NCI-H187 treated with DMSO at 0.1 percent for 48 hours (cell line): Measurements from ENCODE around the gene PTPN13.
"Not testable (repeated sequence)": the region's sequence is repeated elsewhere in the genome, so short reads cannot be mapped to it uniquely, and the experiment has no call there.

ENCODE experiments used
- DNase-seq: peaks from one replicate; lab custom pipeline; 2025; lab: John Stamatoyannopoulos, UW

The PTPN13 gene

DNA sequence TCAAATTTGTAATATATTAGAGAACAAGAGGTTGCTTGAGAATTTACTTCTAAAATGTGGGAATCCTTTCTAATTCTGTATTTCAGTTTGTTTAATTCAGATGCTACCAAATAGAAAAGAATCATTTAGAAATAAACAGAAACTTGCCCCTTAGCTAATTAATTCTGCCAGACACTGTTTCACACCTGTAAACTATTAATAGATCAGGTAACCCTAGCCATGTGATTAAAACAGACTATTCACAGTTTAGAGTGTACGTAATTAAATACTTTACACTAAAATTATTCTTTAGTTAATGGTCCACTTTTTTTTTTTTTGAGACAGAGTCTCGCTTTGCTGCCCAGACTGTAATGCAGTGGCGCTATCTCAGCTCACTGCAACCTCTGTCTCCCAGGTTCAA is 124.0 kb downstream of the PTPN13 start:
- DNase-seq: no peak

GRCh38 chr4:86719149-86719548 is 125.0 kb downstream of the PTPN13 start:
- DNase-seq: not testable (repeated sequence)

- DNase-seq: no peak
Observed at GRCh38 chr4:86720508-86721068, 126.5 kb downstream of the PTPN13 start.

GRCh38 chr4:86721412-86721811 is 127.3 kb downstream of the PTPN13 start:
- DNase-seq: no peak

- no peak for DNase-seq
Observed at GRCh38 chr4:86730310-86730709, 136.2 kb downstream of the PTPN13 start.

DNA sequence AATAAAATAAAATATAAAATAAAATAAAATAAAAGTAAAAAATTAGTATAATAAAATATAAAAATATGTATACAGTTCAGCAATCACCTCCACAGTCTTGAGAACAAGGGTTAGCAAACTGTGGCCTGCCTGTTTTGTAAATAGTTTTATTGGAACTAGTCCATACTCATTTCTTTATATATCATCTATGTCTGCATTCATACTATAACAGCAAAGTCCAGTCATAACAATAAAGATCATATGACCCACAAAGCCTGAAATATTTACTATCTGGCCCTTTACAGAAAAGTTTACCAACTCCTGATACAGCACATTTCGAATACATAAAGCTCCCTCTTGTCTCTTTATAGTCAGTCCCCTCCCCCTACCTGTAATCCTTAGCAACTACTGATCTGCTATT is 143.1 kb downstream of the PTPN13 start:
- DNase-seq: no peak

- DNase-seq: no peak
Observed at GRCh38 chr4:86741846-86742245, 147.7 kb downstream of the PTPN13 start.

DNA sequence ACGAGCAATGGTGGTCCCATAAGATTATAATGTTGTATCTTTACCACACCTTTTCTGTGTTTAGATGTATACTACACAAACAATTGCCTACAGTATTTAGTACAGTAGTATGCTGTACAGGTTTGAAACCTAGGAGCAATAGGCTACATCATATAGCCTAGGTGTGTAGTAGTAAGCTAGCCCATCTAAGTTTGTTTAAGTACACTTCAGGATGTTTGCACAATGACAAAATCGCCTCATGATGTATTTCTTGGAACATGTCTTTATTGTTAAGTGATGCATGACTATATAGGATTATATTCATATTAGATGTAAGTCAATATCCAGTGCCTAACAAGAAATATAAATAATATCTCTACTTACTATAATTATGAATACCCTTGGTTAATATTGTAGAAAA is 150.5 kb downstream of the PTPN13 start:
- DNase-seq: no peak

DNA sequence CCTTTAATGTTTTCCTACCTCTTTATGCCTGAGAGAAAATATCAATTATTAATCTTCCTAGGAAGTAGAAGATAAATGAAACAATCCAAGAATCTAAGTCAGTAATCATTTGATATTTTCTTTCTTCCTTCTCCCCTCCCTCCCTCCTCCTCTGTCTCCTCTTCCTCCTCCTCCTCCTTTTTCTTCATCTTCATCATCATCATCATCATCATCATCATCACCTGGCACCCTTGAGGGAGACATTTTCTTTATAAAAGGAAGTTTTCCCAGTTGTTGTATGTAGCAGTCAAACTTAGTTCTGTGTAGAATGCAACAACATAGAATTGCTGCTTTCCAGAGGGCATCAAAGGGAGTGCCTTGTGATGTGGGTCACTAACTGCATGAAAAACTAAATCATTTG is 155.0 kb downstream of the PTPN13 start:
- DNase-seq: no peak

- no peak for DNase-seq
Observed at GRCh38 chr4:86755388-86755787, 161.3 kb downstream of the PTPN13 start.

DNA sequence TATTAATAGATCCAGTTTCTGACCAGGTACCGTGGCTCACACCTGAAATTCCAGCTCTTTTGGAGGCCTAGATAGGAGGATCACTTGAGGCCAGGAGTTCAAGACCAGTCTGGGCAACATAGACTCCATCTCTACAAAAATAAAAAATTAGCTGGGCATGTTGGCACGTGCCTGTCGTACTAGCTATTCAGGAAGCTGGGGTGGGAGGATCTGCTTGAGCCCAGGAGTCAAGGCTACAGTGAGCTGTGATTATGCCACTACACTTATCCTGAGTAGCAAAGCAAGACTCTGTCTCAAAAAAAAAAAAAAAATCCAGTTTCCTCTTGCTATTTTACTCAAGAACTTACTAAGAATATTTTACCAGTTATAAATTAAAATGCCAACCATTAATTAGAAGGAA is 163.4 kb downstream of the PTPN13 start:
- DNase-seq: no peak

DNA sequence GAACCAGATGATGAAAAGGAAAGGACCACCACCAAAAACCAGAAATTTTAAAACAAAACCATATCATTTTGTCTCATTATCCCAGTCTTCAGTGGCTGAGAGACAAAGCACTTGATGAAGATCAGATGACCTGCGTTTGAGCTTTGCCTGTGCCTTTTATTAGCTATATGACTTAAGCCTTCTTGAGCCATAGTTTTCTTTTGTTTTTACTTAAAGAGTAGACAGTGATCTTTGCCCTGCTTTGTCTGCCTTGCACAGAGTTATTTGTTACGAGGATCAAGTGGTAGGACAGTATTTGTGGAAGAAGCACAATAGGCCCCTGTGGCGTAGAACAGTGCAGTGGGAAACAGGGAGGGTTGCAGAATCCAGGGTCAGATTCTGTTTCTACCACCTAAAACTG is 165.2 kb downstream of the PTPN13 start:
- no peak for DNase-seq

DNA sequence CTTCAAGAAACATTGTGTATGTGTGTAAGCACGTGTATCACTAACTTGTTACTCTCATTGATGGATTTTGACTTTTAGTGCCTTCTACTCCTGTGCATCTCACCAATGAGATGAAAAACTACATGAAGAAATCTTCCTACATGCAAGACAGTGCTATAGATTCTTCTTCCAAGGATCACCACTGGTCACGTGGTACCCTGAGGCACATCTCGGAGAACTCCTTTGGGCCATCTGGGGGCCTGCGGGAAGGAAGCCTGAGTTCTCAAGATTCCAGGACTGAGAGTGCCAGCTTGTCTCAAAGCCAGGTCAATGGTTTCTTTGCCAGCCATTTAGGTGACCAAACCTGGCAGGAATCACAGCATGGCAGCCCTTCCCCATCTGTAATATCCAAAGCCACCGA is 168.5 kb downstream of the PTPN13 start:
- DNase-seq: no peak

GRCh38 chr4:86769794-86770193 is 175.7 kb downstream of the PTPN13 start:
- peak; percentile 34 for DNase-seq

DNA sequence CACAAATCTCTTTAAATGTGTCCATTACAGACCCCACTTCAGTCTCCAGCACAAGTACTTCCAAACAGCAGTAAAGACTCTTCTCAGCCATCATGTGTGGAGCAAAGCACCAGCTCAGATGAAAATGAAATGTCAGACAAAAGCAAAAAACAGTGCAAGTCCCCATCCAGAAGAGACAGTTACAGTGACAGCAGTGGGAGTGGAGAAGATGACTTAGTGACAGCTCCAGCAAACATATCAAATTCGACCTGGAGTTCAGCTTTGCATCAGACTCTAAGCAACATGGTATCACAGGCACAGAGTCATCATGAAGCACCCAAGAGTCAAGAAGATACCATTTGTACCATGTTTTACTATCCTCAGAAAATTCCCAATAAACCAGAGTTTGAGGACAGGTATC is 177.0 kb downstream of the PTPN13 start:
- no peak for DNase-seq

- no peak for DNase-seq
Observed at GRCh38 chr4:86775061-86775460, 180.9 kb downstream of the PTPN13 start.

GRCh38 chr4:86778175-86778574 is 184.1 kb downstream of the PTPN13 start:
- peak; percentile 52 for DNase-seq

DNA sequence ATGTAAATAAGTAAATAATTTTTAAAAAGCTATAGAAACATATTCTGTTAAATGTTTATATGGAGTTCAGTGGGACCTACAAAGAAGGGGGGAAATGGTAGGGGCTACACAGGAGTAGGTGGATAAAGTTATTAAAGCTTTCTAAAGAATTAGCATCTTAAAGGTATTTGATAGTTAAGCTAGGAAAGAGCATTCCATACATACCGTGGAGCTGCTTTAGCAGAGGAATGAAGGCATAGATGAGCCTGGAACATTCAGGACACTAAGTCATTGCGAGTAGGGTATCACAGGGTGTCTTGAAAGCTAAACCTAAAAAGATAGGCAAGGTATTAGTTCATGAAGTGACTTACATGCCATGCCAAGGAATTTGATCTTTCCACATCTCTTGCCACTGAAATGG is 194.7 kb downstream of the PTPN13 start:
- DNase-seq: no peak

DNA sequence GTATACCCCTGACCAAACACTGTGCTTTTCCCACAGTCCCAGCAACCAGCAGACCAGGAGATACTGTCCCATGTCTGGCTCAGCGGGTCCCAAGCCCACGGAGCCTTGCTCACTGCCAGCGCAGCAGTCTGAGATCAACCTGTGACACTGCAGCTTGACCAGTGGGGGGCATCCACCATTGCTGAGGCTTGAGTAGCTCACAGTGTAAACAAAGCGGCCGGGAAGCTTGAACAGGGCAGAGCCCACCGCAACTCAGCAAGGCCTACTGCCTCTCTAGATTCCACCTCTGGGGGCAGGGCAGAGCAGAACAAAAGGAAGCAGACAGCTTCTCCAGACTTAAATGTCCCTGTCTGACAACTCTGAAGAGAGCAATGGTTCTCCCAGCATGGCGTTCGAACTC is 197.0 kb downstream of the PTPN13 start:
- no peak for DNase-seq

- no peak for DNase-seq
Observed at GRCh38 chr4:86809809-86810208, 215.7 kb downstream of the PTPN13 start.

DNA sequence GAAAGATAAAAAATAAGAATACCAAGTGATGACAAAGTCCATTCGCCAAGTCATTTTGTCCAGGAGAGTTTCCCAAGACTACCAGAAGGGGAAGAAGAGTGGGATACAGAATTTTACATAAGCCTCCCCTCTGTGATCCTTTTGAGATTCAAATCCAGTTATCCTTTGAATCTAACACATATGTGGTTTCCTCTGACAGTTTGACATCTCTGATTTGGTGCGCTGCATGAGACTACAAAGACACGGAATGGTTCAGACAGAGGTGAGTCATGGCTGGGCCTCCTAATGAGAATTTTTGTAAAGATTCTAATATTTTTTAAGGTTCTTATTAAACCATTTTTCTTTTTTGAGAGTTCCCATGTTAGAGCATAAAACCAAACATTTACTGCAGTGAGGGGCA is 216.7 kb downstream of the PTPN13 start:
- DNase-seq: no peak

GRCh38 chr4:86815653-86816052 is 221.5 kb downstream of the PTPN13 start:
- DNase-seq: no peak

DNA sequence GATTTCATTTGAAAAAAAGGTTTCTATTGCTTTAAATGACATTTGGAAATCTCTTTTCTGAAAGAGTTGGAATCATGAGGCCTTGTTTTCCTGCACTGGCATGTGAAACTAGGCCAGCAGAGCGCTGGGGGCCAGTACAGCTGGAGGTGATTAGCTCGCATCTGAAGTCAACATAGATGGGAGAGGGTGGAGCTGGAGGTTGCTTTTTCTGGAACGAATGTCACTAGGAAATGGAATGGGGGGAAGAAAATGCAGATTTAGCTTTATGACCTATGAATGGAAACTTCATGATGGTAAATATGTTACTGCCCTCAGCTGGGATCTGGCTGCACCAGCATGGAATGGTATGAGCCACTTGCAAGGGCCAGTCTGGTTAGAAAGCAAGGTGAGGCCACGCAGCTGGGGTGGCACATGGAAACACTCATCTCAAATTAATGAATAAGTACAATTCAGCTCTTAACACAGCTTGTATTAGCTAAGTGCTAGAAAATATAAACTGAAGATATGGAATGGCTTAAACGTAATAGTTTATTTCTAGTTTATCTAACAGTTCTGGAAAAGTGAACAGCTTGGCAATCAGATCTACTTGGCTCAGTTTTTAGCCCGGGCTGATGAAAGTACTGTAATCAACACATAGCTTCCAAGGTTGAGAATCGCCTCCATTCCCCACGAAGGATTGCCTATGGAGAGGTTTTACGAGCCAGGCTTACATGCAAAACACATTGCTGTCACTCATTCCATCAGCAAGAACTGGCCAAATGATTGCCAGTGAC is 222.6 kb downstream of the PTPN13 start:
- DNase-seq: no peak

DNA sequence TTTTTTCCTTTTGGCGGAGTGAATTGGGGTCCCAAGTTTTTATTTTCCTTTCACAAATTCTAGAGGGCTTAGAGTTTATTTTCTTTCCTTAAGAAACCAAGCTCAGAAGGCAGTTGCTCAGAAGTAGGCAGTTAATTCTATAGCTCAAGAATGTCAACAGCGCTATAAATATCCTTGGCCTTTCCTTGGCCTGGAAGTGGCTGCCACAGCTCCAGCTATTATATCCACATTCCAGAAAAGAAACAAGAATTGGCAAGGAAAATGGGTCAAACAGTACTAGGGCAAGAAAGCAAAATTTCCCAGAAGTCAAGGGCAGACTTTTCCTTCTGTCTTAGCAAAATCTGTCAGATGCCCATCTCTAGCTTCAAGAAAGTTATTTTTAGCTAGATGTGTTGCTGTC is 224.1 kb downstream of the PTPN13 start:
- DNase-seq: no peak
